SK-N-SH (cell line): Measurements from ENCODE around the gene RELCH. TPM values are rescaled to one million over a fixed set of nuclear protein-coding genes. Genes with fewer than 3 reads are reported as not detected.

Experiments
- CTCF ChIA-PET: fragments of 300-600, 350-600 bp; formaldehyde crosslinking; extraction: SDS; loops from one replicate; lab custom pipeline; 2021; lab: Yijun Ruan, JAX
- POLR2A ChIA-PET: fragments of 350-600 bp; sonication (Branson Sonifier 250); formaldehyde crosslinking; extraction: SDS; loops from one replicate; lab custom pipeline; 2020; ENCODE audit warnings: antibody characterized with exemption, inconsistent platforms; lab: Yijun Ruan, JAX
- DNase-seq: peaks from one replicate; pipeline ENCODE4 v3.0.0; 2012
- H2AFZ ChIP-seq: fragments of 200-600 bp; sonication (generic); 2 replicates; pipeline ENCODE4 v1.8.1; 2016; ENCODE audit warnings: antibody characterized with exemption, mild to moderate bottlenecking, low read depth
- H3F3A ChIP-seq: fragments of 200-600 bp; sonication (generic); replicated peaks from 2 replicates; pipeline ENCODE3; 2016; ENCODE audit warnings: antibody characterized with exemption, mild to moderate bottlenecking; ENCODE audit not compliant: insufficient read depth
- H3K27ac ChIP-seq, 2 experiments: fragments of 200-500 bp in 1 of 2; fragments of 200-600 bp in 1 of 2; sonication (Bioruptor generic) in 1 of 2; sonication (generic), shearing (Covaris generic) in 1 of 2; 2 replicates each; pipeline versions ENCODE4 v1.5.1 to v1.6.1; 2014 to 2016; ENCODE audit warnings: low read depth in 2 of 2, inconsistent platforms in 1 of 2, low read length in 1 of 2, mild to moderate bottlenecking in 1 of 2, mixed read lengths in 1 of 2
- H3K27me3 ChIP-seq: fragments of 200-600 bp; sonication (generic), shearing (Covaris generic); 2 replicates; pipeline ENCODE4 v1.6.1; 2016; ENCODE audit warnings: mixed run types; ENCODE audit not compliant: insufficient read depth
- H3K36me3 ChIP-seq, 2 experiments: fragments of 200-500 bp in 1 of 2; fragments of 200-600 bp in 1 of 2; sonication (Bioruptor generic) in 1 of 2; sonication (generic) in 1 of 2; replicated peaks in 1 of 2; 2 replicates each; pipeline versions ENCODE3 to v1.5.1; 2014 to 2016; ENCODE audit warnings: low read length in 1 of 2, mild to moderate bottlenecking in 1 of 2; ENCODE audit not compliant: insufficient read depth in 2 of 2, control insufficient read depth in 1 of 2
- H3K4me1 ChIP-seq, 2 experiments: fragments of 200-500 bp in 1 of 2; fragments of 200-600 bp in 1 of 2; sonication (Bioruptor generic) in 1 of 2; sonication (generic), shearing (Covaris generic) in 1 of 2; 2 replicates each; pipeline versions ENCODE4 v1.5.1 to v1.6.1; 2014 to 2016; ENCODE audit warnings: low read depth in 1 of 2, low read length in 1 of 2, mixed run types in 1 of 2; ENCODE audit not compliant: insufficient read depth in 2 of 2, control insufficient read depth in 1 of 2
- H3K4me2 ChIP-seq: fragments of 200-600 bp; sonication (generic), shearing (Covaris generic); 2 replicates; pipeline ENCODE4 v1.6.1; 2017; ENCODE audit warnings: mixed run types
- H3K4me3 ChIP-seq, 2 experiments: fragments of 200-500 bp in 1 of 2; fragments of 200-600 bp in 1 of 2; sonication (Bioruptor generic) in 1 of 2; sonication (generic), shearing (Covaris generic) in 1 of 2; 2 replicates each; pipeline versions ENCODE4 v1.5.1 to v1.8.1; 2014 to 2016; ENCODE audit warnings: low read depth in 2 of 2, inconsistent platforms in 1 of 2, low read length in 1 of 2, mild to moderate bottlenecking in 1 of 2, mixed read lengths in 1 of 2, moderate library complexity in 1 of 2
- H3K79me2 ChIP-seq: fragments of 200-600 bp; sonication (generic); 2 replicates; pipeline ENCODE4 v1.8.1; 2017; ENCODE audit warnings: mild to moderate bottlenecking; ENCODE audit not compliant: insufficient read depth
- H3K9ac ChIP-seq: fragments of 200-600 bp; sonication (generic); 2 replicates; pipeline ENCODE4 v1.6.1; 2017; ENCODE audit warnings: mixed run types
- H3K9me2 ChIP-seq: fragments of 200-600 bp; sonication (generic); 2 replicates; pipeline ENCODE4 v1.6.1; 2017; ENCODE audit warnings: mixed run types
- H3K9me3 ChIP-seq: fragments of 200-600 bp; sonication (generic); 2 replicates; pipeline ENCODE4 v1.6.1; 2017; ENCODE audit warnings: mixed run types, mild to moderate bottlenecking, moderate library complexity
- H4K20me1 ChIP-seq: fragments of 200-600 bp; sonication (generic); 2 replicates; pipeline ENCODE4 v1.6.1; 2017; ENCODE audit warnings: mild to moderate bottlenecking, mixed run types; ENCODE audit not compliant: insufficient read depth
- CHD2 ChIP-seq: fragments of 150-350 bp; IDR thresholded peaks from 2 replicates; pipeline ENCODE4 v1.6.1; 2018; ENCODE audit warnings: low read length; ENCODE audit not compliant: partially characterized antibody
- CTCF ChIP-seq: fragments of 200-600 bp; sonication (generic); IDR thresholded peaks from 2 replicates; pipeline ENCODE4 v1.6.1; 2017; ENCODE audit warnings: antibody characterized with exemption, mild to moderate bottlenecking, moderate library complexity
- ELF1 ChIP-seq: IDR thresholded peaks from 2 replicates; pipeline ENCODE4 v1.4.0; 2012
- EP300 ChIP-seq, 2 experiments: IDR thresholded peaks; 2 replicates each; pipeline versions ENCODE4 v1.4.0 to v1.6.1; 2012; ENCODE audit warnings: borderline replicate concordance in 1 of 2, low read depth in 1 of 2, low read length in 1 of 2
- FOXJ3 ChIP-seq: sonication (generic); formaldehyde crosslinking; IDR thresholded peaks from 2 replicates; pipeline ENCODE4 v1.5.1; 2020; ENCODE audit warnings: mild to moderate bottlenecking, missing genetic modification reagents
- GABPA ChIP-seq: IDR thresholded peaks from 2 replicates; pipeline ENCODE4 v1.4.0; 2012; ENCODE audit warnings: low read depth, mild to moderate bottlenecking
- GATA2 ChIP-seq: sonication (generic); formaldehyde crosslinking; IDR thresholded peaks from 2 replicates; pipeline ENCODE4 v1.5.0; 2020; ENCODE audit warnings: mild to moderate bottlenecking, missing genetic modification reagents
- JUND ChIP-seq: IDR thresholded peaks from 2 replicates; pipeline ENCODE4 v1.4.0; 2012
- MEF2A ChIP-seq: IDR thresholded peaks from 2 replicates; pipeline ENCODE4 v1.4.0; 2012; ENCODE audit warnings: low read depth, borderline replicate concordance
- MXI1 ChIP-seq: IDR thresholded peaks from 2 replicates; pipeline ENCODE4 v1.6.1; 2012; ENCODE audit warnings: mild to moderate bottlenecking, low read depth, low read length, improper control_type of control experiment
- NRF1 ChIP-seq: IDR thresholded peaks from 2 replicates; pipeline ENCODE4 v1.6.1; 2012; ENCODE audit warnings: low read depth, mild to moderate bottlenecking, low read length
- REST ChIP-seq: IDR thresholded peaks from 2 replicates; pipeline ENCODE4 v1.6.1; 2012; ENCODE audit warnings: mild to moderate bottlenecking, low read depth, low read length, moderate library complexity
- SMC3 ChIP-seq: IDR thresholded peaks from 2 replicates; pipeline ENCODE4 v1.6.1; 2012; ENCODE audit warnings: low read depth, low read length, improper control_type of control experiment
- TCF12 ChIP-seq: IDR thresholded peaks from 2 replicates; pipeline ENCODE4 v1.4.0; 2012
- TEAD4 ChIP-seq: IDR thresholded peaks from 2 replicates; pipeline ENCODE4 v1.4.0; 2012; ENCODE audit warnings: mild to moderate bottlenecking, borderline replicate concordance; ENCODE audit not compliant: insufficient read depth
- USF2 ChIP-seq: fragments of 150-350 bp; IDR thresholded peaks from 2 replicates; pipeline ENCODE4 v1.6.1; 2017; ENCODE audit warnings: antibody characterized with exemption, low read length, low read depth, borderline replicate concordance
- WGBS: methylation state at CpG from one replicate; pipeline ENCODE4 v1.1.6; 2017; ENCODE audit warnings: low lambda C conversion rate; 5-methylcytosine and 5-hydroxymethylcytosine counted together
- polyA plus RNA-seq, 3 experiments: library from polyadenylated mRNA; depleted of rRNA; stranded (reverse); fragments of >200 nt; gene quantifications; 2 replicates each; pipeline ENCODE4 v1.2.3, GENCODE V29; 2012
- TF ChIP-seq, protein P1 (sequence below): IDR thresholded peaks from 2 replicates; pipeline ENCODE4; 2012

Gene RELCH
- polyA plus RNA-seq, 1 of the 3 experiments (the other 2 are of a cell fraction), result 7.4 TPM

- no peak for TF ChIP-seq CHD2
- no peak for TF ChIP-seq JUND
- TF ChIP-seq USF2, result no peak
Measured at GRCh38 chr18:62144338-62144737, 42.7 kb upstream of the RELCH start (continued).

DNA sequence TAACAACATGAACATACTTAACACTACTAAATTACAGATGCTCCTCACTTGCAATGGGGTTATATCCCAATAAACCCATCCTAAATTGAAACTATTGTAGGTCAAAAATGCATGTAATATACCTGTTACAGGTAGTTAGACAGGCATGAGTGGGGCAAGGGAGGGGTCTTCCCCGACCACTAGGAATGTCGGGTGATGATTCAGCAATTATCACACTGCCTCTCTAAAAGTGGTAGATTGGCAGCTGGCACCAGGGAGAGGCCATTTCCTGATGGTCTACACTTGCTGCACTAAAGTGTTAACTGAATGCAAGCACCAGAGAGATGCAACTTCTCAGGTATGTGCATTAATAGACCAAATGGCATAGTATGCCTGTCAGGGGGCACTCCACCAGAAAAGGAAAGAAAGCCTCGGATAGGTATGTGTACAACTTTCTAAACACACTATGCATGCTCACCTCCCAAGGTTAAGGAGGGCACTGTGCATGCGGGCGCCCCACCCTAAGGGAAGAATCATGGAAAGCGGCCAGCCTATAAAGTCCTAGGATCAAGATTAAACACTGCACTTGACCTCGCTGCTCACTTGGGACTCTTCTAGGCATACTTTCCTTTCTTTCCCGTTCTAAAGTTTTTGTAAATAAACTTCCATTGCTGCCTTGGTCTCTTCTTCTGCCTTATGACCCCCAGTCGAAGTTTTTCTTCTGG, 35.8 kb upstream of the RELCH start:
- no peak overlapping the region for H3K4me3 ChIP-seq
- no peaks in the 10 kb centered on the region for H3K27me3 ChIP-seq
- H2AFZ ChIP-seq, result no peak overlapping the region
- WGBS, result 92% methylated on average over 9 of the region's 9 CpGs
- no peaks in the 10 kb centered on the region for H3K79me2 ChIP-seq
- H3K4me1 ChIP-seq, result no peaks in the 10 kb centered on the region
- no peaks in the 10 kb centered on the region for H3K9me3 ChIP-seq
- ChIA-PET POLR2A (no interaction called here), CTCF (no interaction called here)
- peaks cover 10 to 29% of the 10 kb centered on the region in 2 experiments for H3K36me3 ChIP-seq
- H4K20me1 ChIP-seq, result no peaks in the 10 kb centered on the region
- no peak overlapping the region for H3K27ac ChIP-seq
- H3K9ac ChIP-seq, result no peak overlapping the region
- no peak for TF ChIP-seq TEAD4
- no peak for TF ChIP-seq ELF1
- TF ChIP-seq JUND, result no peak
- no peak for TF ChIP-seq FOXJ3 (CRISPR knock-in tag)
- TF ChIP-seq, protein P1, sequence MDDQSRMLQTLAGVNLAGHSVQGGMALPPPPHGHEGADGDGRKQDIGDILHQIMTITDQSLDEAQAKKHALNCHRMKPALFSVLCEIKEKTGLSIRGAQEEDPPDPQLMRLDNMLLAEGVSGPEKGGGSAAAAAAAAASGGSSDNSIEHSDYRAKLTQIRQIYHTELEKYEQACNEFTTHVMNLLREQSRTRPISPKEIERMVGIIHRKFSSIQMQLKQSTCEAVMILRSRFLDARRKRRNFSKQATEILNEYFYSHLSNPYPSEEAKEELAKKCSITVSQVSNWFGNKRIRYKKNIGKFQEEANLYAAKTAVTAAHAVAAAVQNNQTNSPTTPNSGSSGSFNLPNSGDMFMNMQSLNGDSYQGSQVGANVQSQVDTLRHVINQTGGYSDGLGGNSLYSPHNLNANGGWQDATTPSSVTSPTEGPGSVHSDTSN, result no peak
- no peak for TF ChIP-seq MXI1
- TF ChIP-seq SMC3, result no peak
- TF ChIP-seq REST, result no peak
- TF ChIP-seq MEF2A, result no peak
- TF ChIP-seq GABPA, result no peak
- TF ChIP-seq GATA2, result no peak
- no peak for TF ChIP-seq TCF12
- TF ChIP-seq CTCF, result no peak
- TF ChIP-seq USF2, result no peak
- TF ChIP-seq NRF1, result no peak
- no peak for TF ChIP-seq EP300 (IDR thresholded peaks at IDR 0.05; ENCODE audit: borderline replicate concordance in 1 of 2, low read depth in 1 of 2, low read length in 1 of 2)
- DNase-seq, result no peak
- H3F3A ChIP-seq, result no peaks in the 10 kb centered on the region
- no peak overlapping the region for H3K4me2 ChIP-seq
- H3K9me2 ChIP-seq, result no peaks in the 10 kb centered on the region
